B cell (primary cell): ENCODE data around the gene PLAC9.

Source experiments
- CTCF ChIP-seq: fragments of 200-600 bp; IDR thresholded peaks from one replicate; pipeline ENCODE4 v1.8.0; 2022; ENCODE audit warnings: antibody characterized with exemption, mild to moderate bottlenecking
- EZH2 ChIP-seq: IDR thresholded peaks from 2 replicates; pipeline ENCODE4 v1.6.1; 2012; ENCODE audit warnings: borderline replicate concordance, low read depth, mild to moderate bottlenecking, moderate library complexity, low read length; ENCODE audit not compliant: insufficient read depth, poor library complexity, severe bottlenecking

DNA sequence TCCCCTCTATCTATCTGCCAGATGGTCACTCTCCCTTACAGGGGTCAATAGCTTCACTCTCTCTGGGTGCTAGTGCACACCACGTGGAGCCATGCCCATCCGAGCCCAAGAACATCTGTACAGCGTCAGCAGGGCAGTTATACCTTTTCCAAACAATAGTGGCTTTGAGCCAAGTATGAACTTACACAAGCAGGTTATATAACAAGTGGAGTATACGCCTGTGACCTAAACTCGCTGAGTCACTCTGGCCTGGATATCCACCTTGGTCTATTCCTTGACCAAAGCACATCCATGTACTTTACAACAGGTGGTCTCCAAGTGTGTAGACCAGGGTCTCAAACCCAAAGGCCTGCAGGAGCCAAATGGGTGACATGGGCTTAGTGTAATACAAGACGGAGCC, 20.3 kb downstream of the PLAC9 start:
- TF ChIP-seq CTCF (no peak), EZH2 (no peak)
